Stimulated activated CD8-positive, alpha-beta memory T cell treated with anti-CD3 and anti-CD28 coated beads, Interleukin-7, amount 100 ng/mL, for 24 hours (primary cell): ENCODE data around the gene RERE.

Experiments
- DNase-seq: peaks from one replicate; pipeline ENCODE4 v3.0.0-alpha.2; 2020; ENCODE audit warnings: low read depth

RERE gene

DNA sequence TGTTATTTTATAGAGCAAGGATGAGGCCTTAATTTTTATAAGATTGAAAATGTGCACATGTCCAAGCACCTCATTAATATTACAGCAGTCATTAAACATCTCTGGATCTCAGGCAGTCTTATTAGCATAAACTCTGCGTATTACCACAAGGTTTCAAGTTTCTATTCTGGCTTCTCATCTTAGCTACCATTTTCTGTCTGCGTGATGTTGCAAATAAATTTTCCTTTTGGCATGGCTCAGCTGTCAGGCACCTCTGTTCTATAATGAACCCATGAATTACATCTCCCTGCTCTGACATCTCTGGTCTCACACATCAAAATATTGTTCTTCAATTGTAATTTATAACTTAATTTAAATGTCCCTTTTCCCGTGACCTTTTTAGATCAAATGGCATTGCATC lies 343.1 kb downstream of the RERE start:
- no peak for DNase-seq

- DNase-seq, result no peak
Measured at GRCh38 chr1:8473891-8474300, 343.5 kb downstream of the RERE start.

- no peak for DNase-seq
Measured at GRCh38 chr1:8473121-8473875, 344.1 kb downstream of the RERE start.

DNA sequence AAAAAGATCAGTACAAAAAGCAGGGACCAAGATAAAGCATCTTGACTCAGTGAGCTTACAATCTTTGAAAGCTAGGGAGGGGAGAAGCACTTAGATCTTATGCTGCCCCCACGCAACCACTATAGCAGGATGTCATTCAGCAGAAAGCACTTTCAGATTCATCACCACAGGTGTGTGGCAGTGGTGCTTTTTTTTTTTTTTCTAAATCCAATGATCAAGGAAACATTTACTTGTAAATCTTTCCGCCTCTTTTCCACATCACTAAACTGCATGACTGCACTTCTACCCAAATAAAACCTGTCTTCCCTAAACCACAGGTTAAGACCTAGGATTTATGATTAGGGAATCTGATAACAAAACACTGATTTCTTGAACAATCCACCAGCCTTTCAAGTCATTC lies 344.8 kb downstream of the RERE start:
- no peak for DNase-seq

GRCh38 chr1:8471451-8471850 lies 346.0 kb downstream of the RERE start:
- DNase-seq, result no peak

DNA sequence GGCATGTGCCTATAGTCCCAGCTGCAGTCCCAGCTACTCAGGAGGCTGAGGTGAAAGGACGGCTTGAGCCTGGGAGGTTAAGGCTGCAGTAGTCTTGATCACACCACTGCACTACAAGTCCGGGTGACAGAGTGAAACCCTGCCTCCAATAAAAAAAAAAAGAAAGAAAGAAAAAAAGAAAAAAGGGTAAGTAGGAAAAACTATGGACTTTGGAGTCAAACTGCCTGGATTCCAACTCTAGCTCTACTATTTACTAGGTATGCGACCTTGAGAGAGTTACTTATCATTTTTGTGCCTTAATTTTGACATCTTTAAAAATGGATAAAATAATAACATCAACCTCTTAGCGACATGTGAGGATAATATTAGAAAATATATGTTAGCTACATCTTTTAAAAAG lies 348.7 kb downstream of the RERE start:
- no peak for DNase-seq

DNA sequence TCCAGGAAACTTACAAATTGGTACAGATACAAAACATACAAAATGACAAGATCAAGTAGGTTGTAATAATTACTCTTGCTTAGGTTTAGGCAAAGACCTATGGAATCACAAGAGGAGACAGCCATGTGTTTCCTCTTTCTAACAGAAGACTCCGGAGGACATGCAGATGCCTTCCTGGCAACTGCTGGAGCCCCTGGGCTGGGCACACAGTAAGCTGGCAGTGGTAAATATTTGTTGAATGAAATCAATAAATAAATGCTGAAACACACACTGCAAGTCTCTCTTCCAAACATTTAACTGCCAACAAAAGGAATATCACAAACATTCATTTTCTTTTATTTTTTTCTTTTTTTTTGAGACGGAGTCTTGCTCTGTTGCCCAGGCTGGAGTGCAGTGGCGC lies 350.1 kb downstream of the RERE start:
- DNase-seq, result no peak

GRCh38 chr1:8465692-8466091 lies 351.7 kb downstream of the RERE start:
- no peak for DNase-seq

DNA sequence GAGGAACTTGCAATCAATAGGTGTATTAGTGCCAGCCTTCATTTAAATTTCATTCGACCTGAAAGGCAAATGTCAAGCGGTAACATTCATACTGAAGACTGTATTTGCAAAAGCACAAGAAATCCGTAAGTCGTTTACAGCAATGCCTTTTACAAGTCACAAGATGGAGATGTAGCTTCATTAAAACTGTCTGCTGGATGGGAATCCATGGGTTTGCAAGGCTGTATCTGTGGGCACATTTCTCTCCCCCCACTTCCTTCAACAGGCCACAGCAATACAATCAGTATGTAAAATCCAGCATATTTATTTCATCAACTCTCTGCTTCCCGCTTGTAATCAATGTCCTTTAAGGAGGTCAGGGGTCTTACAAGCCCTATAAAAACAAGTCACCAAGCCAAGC lies 352.4 kb downstream of the RERE start:
- no peak for DNase-seq

DNA sequence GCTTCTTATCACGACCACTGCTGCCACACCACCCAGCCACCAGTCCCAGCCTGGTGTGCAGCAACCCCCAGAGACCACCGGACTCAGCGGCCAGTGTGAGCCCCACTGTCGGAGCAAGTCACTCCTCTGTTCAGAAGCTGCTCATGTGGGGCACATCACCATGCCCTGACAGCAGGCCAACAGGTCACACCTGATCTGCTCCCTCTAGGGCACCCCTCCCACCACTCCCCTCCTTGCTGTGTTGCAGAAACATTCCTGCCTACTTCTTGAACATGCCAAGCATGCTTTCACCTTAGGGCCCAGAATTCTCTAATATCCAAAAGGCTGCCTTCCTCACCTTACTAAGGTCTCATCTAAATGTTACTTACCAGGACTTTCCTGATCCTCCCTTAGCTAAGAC lies 353.1 kb downstream of the RERE start:
- no peak for DNase-seq

- DNase-seq, result no peak
Measured at GRCh38 chr1:8463144-8463927, 354.1 kb downstream of the RERE start.

DNA sequence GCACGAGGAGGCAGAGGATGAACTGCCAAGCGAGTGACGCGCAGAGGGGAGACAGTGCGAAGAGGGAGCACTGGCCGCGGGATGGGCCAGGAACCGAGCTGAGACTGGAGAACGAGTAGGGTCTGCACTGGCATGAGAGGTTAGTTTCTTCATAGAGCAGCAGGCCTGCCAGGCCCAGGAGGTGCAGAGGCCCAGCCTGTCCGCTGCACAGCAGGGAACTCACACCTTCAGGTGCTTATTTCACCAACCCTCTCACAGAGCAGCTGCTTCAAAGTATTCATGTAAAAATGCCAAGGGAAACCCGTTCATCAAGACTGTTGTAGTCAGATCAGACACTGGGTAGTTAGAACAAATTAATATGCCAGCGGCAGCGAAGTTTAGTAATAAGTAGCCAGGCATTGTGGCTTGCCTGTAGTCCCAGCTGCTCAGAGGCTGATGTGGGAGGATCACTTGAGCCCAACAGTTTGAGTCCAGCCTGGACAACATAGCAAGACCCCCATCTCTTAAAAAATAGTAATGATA lies 355.0 kb downstream of the RERE start:
- DNase-seq, result no peak

DNA sequence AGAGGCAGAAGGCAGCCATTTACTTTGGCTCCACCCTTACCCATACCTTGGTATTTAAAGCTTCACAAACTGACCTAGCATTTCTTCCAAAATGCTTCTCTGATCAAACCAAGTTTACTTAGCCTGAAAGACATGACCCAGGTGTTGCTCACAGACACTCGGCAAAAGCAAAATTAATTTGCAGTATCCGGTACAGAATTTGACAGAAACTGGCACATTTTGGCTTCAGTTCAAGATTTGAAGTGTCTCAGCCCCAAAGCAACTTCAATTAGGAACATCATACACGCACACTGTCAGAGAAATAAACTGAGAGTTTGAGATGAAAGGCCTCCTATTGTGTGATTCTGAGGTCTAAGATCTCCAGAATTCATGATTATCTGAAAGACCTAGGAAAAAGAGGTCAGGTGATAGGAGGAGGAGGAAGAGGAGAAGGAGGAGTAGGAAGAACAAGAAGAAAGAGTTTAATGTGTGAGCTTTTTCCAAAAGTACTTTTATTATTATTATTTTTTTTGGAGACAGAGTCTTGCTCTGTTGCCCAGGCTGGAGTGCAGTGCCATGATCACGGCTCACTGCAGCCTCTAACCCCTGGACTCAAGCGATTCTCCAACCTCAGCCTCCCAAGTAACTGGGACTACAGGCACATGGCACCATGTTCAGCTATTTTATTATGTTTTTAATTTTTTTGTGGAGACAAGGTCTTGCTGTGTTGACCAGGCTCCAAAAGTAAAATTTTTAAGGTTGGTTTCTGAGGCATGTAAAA lies 355.9 kb downstream of the RERE start:
- DNase-seq, result no peak

- DNase-seq, result no peak
Measured at GRCh38 chr1:8460784-8461183, 356.7 kb downstream of the RERE start.

- no peak for DNase-seq
Measured at GRCh38 chr1:8460132-8460544, 357.3 kb downstream of the RERE start.

GRCh38 chr1:8458607-8459006 lies 358.8 kb downstream of the RERE start:
- DNase-seq, result no peak

GRCh38 chr1:8457760-8458381 lies 359.6 kb downstream of the RERE start:
- no peak for DNase-seq

DNA sequence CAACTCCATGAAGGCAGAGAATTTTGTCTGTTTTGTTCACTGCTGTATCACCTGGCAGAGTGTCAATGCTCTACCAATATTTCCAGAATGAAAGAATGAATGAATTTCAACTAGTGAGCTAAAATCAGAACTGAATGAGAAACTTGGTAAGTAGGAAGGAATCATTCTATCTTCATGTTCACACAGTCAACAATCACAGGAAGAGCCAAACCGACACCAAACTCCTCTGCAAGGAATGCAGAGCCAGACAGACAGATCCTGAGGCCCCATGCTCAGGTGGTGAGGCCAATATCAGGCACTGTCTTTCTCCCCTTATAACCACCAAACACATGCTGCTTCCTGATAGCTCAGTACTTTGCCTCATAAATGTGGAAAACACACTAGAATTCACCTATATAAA lies 360.4 kb downstream of the RERE start:
- no peak for DNase-seq

DNA sequence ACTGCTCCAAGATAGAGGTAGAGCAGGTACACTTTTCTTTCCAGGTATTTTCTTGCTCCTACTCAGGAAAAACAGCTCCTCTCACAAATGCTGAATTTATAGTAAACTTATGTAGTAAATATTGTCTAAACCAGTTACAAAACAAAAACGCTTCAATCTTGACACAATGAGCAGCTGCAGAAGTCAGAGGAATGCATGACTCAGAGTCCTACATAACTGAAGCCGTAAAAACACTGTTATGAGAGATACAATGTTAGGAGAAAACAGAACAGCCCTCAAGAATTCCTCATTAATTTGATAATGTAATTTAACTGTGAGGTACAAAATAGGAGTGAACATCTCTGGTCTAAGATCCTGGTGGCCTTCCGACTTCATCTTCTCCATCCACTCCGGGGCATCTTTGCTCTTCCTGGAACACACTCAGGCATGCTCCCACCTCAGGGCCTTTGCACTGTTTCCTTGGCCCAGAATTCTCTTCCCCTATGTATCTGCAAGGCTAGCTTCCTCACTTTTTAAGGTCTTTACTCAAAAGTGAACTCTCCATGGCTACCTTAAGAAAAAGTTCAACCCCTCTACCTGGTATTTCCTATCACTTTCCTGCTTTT lies 361.0 kb downstream of the RERE start:
- no peak for DNase-seq

DNA sequence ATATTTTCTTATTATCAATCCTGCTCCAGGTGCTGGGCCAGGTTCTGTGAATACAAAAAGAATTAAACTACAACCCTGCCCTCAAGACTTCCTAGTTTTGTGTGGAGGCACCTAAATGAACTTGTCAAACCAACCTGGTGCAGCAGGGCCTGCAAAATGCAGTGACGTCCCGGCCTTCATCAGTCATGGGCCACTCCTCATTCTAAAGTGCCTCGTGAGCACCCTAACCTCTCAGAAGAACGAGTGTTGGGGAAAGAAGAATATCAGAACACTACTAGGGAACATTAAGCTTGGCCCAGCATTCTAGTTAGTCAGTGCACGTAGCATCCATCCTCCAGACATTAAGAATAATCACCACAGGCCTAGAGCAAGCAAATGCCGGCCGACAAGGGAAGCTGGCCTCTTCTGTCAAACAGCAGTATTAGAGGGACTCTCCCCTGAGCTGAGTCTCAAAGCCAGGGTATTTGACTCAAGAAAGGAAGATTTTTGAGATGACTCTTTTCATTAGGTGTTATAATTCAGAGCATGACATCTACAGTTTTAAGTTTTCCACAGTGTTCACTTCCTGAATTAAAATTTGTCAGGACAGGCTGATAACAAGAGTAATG lies 361.6 kb downstream of the RERE start:
- no peak for DNase-seq

GRCh38 chr1:8450312-8450711 lies 367.1 kb downstream of the RERE start:
- DNase-seq, result no peak
